Inflammatory macrophage treated with lipopolysaccharide for 1 hour (primary cell): ENCODE measurements around the gene TIGD1.

Source experiments
- DNase-seq, 2 donors: peaks; one replicate each; pipeline ENCODE4 v3.0.0-alpha.2; 2020 to 2022

TIGD1 gene

GRCh38 chr2:232569541-232569940 is 19.2 kb upstream of the TIGD1 start:
- DNase-seq = peak; percentile 15 to 20

GRCh38 chr2:232568161-232568560 is 17.8 kb upstream of the TIGD1 start:
- peak; percentile 29 to 49 for DNase-seq

GRCh38 chr2:232567721-232568120 is 17.4 kb upstream of the TIGD1 start:
- DNase-seq = no peak

GRCh38 chr2:232563580-232563979 is 13.2 kb upstream of the TIGD1 start:
- no peak for DNase-seq

- peak; percentile 28 to 42 for DNase-seq
Observed at GRCh38 chr2:232562515-232563151, 12.3 kb upstream of the TIGD1 start.

GRCh38 chr2:232556426-232556825 is 6.1 kb upstream of the TIGD1 start:
- no peak for DNase-seq

- DNase-seq = no peak
Observed at GRCh38 chr2:232551776-232552175, 1.4 kb upstream of the TIGD1 start.

GRCh38 chr2:232551250-232551638 is 887 bp upstream of the TIGD1 start:
- no peak for DNase-seq

- DNase-seq = no peak
Observed at GRCh38 chr2:232549655-232550353, 553 bp downstream of the TIGD1 start.

- DNase-seq = no peak
Observed at GRCh38 chr2:232547991-232548390, 2.4 kb downstream of the TIGD1 start.

GRCh38 chr2:232545511-232546375 is 4.6 kb downstream of the TIGD1 start:
- no peak for DNase-seq

GRCh38 chr2:232544674-232545073 is 5.7 kb downstream of the TIGD1 start:
- no peak for DNase-seq

GRCh38 chr2:232543928-232544631 is 6.3 kb downstream of the TIGD1 start:
- DNase-seq = no peak

- no peak for DNase-seq
Observed at GRCh38 chr2:232543491-232543890, 6.9 kb downstream of the TIGD1 start.

- DNase-seq = no peak
Observed at GRCh38 chr2:232542715-232543467, 7.5 kb downstream of the TIGD1 start.

- DNase-seq = no peak
Observed at GRCh38 chr2:232541961-232542714, 8.2 kb downstream of the TIGD1 start.

GRCh38 chr2:232541195-232541960 is 9.0 kb downstream of the TIGD1 start:
- DNase-seq = no peak

- DNase-seq = no peak
Observed at GRCh38 chr2:232540441-232541041, 9.8 kb downstream of the TIGD1 start.

- no peak for DNase-seq
Observed at GRCh38 chr2:232539298-232540231, 10.8 kb downstream of the TIGD1 start, which contains the start of gene CHRNG. TSS of gene CHRNG (plus strand) at chr2:232539692. CDS start at chr2:232539748, 56 bp downstream.
